Thyroid gland (tissue), 4 donors: ENCODE results near the gene ACSS1.

Source experiments
- POLR2A ChIP-seq, 2 donors: fragments of 450-650 bp; IDR thresholded peaks; one replicate each; pipeline ENCODE4 v1.6.1; 2017; ENCODE audit warnings: antibody characterized with exemption in 2 of 2, mild to moderate bottlenecking in 2 of 2, moderate library complexity in 1 of 2
- TF ChIP-seq, protein P1 (sequence below), 6 experiments: fragments of 200-600 bp in 3 of 6; fragments of 450-650 bp in 3 of 6; sonication (generic) in 3 of 6; IDR thresholded peaks; one replicate each; pipeline ENCODE4 v1.5.1; 2016 to 2019; ENCODE audit warnings: antibody characterized with exemption in 6 of 6, mild to moderate bottlenecking in 2 of 6, inconsistent platforms in 1 of 6, moderate library complexity in 1 of 6

DNA sequence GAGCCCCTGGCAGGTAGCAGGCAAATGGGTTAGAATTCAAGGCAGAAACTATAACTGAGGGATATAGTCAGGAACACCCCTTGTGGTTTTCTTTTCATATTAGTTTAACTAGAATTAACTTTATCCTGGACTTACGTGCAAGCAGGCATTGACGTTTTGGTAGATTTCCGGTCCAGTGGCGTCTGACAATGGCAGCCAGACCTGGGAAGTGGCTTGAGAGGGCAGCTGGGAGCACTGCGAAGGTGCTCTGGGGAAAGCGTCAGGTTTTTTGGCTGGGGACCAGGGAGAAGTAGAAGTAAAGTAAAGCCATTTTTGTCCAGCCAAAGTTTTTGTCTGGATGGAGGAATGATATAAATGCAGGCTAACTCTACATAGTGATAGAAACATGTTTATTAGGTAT lies 8.4 kb upstream of the ACSS1 start:
- TF ChIP-seq, protein P1, sequence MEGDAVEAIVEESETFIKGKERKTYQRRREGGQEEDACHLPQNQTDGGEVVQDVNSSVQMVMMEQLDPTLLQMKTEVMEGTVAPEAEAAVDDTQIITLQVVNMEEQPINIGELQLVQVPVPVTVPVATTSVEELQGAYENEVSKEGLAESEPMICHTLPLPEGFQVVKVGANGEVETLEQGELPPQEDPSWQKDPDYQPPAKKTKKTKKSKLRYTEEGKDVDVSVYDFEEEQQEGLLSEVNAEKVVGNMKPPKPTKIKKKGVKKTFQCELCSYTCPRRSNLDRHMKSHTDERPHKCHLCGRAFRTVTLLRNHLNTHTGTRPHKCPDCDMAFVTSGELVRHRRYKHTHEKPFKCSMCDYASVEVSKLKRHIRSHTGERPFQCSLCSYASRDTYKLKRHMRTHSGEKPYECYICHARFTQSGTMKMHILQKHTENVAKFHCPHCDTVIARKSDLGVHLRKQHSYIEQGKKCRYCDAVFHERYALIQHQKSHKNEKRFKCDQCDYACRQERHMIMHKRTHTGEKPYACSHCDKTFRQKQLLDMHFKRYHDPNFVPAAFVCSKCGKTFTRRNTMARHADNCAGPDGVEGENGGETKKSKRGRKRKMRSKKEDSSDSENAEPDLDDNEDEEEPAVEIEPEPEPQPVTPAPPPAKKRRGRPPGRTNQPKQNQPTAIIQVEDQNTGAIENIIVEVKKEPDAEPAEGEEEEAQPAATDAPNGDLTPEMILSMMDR (IDR thresholded peaks at IDR 0.05) = no peak
- no peak for TF ChIP-seq POLR2A (IDR thresholded peaks at IDR 0.05)
